Fibroblast of peridontal ligament (primary cell): ENCODE results near the gene CAMTA1.
A peak's percentile ranks its signal among the peaks of the same experiment; 100 is the strongest.

Experiments
- DNase-seq: peaks from one replicate; pipeline ENCODE4 v3.0.0-alpha.2; 2010; ENCODE audit errors: extremely low read depth

The CAMTA1 gene

DNA sequence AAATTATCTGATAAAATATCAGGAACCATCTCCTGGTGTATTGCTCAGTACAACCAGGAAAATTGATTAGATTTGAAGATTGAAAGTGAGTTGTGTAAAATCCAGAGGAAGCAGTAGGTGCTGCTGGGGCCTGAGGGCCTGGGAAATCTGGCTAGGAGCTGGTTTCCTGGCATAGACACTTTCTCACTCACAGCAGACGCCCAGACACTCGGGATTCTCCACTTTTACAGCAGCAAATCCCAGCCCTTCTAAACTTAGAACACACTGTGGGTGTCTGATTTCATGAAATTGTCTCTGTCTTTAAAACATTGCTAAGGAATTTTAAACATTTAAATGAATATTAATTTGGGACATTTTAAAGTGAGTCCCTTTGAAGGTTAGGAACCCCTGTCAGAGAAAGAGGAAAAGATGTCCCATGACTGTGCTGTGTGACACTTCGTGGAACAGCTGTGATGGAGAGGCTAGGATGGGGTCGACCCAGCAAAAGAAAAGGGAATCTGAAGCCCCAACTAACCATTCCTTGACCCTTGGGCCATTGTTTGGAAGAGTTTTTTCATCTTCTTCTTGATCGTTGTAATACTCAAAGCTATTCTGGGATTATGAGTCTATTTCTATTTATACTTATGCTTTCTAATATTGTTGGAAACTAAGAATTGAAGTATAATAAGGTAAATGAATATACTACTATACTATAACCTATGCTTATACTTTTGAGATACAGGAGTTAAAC, 936.9 kb downstream of the CAMTA1 start:
- DNase-seq = no peak

DNA sequence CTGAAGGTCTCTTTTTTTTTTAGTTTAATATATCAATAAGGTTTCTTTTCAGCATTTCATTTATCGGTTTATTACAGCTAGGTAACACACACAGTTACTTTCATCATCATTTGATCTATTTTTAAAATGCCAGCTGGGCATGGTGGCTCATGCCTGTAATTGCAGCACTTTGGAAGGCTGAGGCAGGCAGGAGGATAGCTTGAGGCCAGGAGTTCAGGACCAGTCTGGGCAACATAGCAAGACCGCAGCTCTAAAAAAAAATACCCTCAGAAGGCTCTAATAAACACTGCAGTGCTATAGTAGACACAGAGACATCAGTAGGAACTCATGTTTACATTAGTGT, 937.4 kb downstream of the CAMTA1 start:
- DNase-seq = no peak

DNA sequence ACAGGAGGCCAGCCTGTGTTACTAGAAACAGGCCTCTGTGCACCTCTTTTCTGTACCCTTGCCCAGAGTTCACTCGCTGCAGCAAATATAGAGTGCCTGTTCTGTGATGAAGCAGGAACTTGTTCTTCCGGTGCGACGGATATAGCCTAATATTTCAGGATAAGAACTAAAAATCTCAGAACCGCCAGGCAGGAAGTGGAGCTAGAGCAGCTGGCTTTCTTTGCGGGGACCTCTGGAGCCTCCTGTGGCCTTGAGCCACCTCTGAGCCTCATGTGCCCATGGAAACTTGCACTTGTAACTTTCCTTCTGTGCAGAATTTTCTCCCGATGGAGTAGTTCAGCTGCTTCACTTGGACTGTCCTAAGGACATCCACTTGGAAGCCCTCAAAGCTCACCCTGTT, 941.4 kb downstream of the CAMTA1 start:
- no peak for DNase-seq

DNA sequence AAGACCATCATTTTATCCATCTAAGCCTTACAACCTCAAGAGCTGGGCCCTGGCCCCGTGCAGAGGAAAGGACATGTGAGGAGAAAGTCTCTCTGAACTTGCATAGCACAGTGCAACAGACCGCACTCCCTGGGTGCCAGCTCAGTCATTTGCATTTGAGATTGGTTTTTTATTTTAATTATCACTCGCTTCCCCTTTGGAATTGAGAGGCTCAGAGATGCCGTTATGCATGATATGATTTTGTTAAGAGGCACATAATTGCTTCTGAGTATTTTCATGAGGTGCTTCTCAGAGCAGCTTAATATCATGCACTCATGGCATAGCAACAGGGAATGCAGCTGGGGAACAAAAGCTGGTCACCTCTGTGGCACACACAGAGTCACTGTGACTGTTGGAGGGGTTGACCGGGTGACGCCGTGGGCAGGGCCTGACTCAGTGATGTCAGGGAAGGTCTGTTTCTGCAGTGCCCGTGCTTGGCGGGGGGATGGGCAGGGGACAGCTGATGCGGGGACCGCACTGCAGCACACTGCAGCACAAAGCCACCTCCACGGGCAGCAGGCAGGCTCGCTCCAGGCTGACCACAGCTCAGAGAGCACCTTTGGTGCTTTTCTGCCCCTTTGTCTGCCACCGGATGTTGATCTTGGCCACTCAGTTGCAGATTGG, 942.7 kb downstream of the CAMTA1 start:
- DNase-seq = no peak

DNA sequence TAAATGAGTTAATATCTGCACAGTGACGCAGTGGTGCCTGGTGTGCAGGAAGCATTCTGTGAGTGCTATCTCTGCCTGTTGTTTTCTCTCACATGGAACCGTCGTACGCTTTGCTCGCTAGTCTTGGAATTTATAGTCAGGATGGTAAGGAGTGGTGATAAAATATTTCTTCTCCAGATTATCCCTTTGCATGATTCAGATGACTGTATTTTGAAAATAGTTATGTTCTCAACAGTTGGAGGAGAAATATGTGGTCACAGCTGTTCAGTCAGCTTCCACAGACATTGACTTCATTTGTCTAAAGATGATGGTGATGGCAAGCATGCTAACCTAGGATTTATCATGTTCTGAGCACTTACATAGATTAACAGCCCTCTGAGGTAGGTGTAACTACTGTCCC, 944.5 kb downstream of the CAMTA1 start:
- no peak for DNase-seq

DNA sequence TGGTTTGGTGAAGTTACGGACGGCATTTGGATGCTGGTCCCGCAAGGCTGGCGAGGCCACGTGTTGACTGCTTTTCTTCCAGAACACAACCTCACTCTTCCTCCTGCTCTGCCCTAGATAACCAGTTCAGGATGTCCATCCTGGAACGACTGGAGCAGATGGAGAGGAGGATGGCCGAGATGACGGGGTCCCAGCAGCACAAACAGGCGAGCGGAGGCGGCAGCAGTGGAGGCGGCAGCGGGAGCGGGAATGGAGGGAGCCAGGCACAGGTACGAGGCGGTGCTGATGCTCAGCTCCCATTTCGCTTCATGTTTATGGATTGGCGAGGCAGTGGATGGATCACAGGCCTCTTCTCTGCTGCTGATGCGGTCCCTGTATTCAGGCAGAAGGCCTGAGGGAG, 947.1 kb downstream of the CAMTA1 start:
- DNase-seq = no peak

DNA sequence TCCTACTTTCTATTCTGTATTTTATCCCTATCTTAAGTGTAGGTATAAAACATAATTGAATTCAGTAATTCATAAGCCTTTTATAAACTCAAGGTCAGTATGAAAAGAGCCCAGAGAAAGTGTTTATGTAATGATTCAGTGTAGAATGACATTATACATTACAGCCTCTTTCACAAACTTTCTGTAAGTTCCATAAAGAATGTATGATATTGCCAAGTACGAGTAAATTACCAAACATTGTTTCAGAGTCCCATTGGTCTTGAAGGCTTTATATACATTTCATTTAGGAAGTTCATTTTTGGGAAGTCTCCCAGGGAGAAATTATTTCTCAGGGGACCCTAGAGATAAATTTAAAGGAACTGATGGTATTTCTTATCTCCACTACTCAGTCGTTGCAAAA, 948.0 kb downstream of the CAMTA1 start:
- DNase-seq = no peak

DNA sequence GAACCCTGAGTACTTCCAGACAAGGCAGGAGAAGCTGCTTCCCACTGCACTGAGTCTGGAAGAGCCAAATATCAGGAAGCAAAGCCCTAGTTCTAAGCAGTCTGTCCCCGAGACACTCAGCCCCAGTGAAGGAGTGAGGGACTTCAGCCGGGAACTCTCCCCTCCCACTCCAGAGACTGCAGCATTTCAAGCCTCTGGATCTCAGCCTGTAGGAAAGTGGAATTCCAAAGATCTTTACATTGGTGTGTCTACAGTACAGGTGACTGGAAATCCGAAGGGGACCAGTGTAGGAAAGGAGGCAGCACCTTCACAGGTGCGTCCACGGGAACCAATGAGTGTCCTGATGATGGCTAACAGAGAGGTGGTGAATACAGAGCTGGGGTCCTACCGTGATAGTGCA, 952.8 kb downstream of the CAMTA1 start:
- DNase-seq = no peak

DNA sequence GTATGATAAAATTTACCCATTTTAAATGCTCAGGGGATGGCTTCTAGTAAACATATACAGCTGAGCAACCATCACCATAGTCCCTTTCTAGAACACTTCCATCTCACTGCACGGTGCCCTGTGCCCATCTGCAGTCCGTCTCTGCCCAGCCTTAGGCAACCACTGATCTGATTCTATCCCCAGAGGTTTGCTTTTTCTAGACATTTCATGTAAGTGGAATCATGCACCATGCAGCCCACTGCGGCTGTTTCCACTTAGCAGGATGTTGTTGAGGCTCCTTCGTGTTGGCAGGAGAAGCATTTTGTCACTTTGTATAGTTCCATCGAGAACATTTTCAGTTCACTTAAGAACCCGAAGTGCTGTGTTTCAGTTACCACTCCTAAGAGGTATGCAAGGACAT, 958.1 kb downstream of the CAMTA1 start:
- DNase-seq = peak; percentile 26

DNA sequence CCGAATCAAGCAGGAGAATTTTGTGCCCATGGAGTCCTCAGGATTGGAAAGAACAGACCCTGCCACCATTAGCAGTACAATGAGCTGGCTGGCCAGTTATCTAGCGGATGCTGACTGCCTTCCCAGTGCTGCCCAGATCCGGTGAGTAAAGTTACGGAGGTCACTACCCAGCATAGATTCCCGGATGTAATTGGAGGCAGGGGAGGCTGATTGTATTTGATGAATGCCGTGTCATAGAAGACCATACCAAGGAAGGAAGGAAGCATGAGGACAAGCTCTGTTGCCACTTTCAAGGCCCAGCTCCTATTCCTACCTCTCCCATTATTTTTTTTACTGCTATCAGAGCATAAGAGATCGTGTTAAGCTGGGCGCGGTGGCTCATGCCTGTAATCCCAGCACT, 959.6 kb downstream of the CAMTA1 start:
- no peak for DNase-seq

DNA sequence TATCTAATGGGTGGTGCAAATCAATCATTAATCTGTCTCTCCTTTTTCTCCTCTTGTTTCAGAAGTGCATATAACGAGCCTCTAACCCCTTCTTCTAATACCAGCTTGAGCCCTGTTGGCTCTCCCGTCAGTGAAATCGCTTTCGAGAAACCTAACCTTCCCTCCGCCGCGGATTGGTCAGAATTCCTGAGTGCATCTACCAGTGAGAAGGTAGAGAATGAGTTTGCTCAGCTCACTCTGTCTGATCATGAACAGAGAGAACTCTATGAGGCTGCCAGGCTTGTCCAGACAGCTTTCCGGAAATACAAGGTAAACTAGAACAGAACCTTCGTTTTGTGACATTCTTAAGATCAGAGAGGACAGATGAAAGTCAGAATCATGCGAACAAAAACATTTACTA, 960.5 kb downstream of the CAMTA1 start:
- no peak for DNase-seq

DNA sequence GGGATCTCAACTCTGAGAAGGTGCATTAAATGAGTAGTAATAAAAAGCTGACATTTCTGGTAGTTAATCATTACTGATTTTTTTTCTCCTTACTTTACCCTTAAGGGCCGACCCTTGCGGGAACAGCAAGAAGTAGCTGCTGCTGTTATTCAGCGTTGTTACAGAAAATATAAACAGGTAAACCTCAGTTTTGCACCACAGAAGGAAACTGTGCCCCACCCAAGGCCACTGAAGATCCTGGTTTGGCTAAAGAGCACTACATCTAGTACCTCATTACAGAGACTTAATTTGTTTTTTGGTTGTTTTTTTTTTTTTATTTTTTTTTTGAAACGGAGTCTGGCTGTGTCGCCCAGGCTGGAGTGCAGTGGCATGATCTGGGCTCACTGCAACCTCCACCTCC, 962.4 kb downstream of the CAMTA1 start:
- DNase-seq = no peak

DNA sequence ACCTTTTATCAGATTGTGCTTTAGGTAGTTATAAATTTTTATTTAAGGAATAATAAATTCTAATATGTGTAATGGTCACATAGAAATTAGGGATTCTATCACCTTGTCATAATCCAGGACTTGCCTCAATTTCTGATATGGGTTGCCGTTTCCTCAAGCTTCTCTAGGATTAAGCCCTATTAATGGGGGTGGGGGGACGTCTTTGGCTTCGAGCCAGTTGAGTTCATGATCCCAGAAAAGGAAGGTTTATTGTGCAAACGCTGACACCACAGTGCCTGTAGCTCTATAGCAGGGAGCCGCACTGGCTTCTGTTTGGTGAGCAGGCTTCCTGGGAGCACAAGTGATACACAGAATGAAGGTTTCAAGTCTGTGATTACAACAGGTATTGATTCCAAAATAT, 963.9 kb downstream of the CAMTA1 start:
- DNase-seq = no peak

DNA sequence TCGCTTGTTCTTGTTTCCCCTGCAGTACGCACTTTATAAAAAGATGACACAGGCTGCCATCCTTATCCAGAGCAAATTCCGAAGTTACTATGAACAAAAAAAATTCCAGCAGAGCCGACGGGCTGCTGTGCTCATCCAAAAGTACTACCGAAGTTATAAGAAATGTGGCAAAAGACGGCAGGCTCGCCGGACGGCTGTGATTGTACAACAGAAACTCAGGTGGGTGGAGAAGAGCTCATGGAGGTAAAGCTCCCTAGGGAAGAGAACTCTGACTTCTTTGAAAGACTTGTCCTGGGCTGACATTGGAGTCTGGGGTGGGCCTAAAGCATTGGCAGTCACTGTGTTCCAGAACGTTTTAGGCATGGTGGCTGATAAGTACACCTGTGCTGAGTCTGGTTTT, 965.9 kb downstream of the CAMTA1 start:
- no peak for DNase-seq

DNA sequence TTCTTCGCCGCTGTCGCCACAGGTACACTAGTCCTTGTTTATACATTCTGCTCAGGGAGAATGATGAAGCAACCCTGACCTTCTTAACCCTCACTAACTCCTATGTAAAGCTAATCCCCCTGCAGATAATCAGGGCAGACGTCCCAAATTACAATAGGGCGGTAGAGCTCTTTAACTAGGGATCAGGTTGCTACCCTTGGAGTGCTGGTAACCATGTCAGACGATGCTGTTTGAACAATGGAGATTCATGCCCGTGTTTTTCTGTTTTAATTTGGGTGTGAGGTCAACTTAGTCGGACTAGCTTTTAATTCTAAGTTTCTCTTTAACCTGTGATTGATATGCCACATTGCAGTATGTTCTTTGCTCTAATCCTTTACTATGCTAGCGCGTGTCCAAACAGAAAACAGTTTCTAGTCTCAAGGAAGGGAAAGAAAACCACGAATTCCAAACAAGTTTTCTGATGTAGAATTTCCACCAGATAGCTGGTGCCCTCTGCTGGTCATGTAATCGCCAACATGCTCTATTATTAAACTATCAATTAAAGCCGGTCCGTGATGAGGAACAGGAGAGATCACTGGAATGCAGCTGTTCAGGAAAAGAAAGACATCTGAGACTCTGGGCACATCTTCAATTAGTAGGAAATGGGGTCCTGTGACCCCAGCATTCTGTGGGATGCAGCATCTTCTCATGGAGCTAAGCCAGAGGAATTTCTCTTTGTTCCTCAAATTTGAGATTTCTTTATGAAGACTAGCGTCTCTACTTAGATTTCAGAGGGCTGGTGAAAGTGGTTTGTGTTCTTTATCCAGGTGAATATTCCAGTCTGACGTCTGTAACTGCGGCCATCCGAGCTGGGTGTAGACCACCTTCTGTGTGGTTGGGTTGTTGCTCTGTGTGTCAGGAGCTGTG, 967.5 kb downstream of the CAMTA1 start:
- peak; percentile 85 for DNase-seq

DNA sequence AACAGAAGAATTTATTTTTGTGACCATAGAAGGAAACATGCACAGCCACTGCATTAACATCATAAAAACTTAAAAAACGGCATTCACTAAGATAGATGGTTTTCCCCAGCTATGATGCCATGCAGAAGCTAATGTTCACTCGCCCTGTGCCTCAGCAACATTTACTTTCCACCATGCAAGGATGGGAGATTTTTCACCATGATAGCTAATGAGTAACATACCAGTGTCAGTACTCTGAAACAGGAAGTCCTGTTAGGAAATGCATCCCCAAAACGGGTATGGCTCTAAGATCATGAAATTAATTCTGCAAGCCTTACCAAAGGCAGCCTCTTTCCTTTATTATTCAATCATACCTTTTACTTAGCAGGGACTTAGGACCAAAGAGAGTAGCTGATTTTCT, 968.4 kb downstream of the CAMTA1 start:
- DNase-seq = no peak

DNA sequence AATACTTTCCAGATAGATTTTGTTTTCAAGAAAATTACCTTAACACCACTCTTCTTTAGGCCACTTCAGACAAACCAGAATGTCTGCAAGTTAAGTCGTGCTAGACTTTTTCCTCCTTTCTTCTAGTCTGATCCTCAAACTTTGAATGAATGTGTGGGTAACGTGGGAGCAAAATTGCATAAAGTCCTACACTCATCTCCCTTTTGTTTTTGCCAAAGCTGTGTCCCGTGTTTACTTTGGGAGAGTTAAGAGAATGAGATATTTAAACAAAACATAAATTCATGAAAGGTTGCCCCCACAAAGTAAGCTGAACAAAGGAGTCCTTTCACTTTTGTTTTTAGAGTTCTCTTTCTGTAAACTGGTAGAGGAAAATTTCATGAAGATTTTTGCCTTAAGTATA, 969.0 kb downstream of the CAMTA1 start:
- DNase-seq = peak; percentile 19

DNA sequence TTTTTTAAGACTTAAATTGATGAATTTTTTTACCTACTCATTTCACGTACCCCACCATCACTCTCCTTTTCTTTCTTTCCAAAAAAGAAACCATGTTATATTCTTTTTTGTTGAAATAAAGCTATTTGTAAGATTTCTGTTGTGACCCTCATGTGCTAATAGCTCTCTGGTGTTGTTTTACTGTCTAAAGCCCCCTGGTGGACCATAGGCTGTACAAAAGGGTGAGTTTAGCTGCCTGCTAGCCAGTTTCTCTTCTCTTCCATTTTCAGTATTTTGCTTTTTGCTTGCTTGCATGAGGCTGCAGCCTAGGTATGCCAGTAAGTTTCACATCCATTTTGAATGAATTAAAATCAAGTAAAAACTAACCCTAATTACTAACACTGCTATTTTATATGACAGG, 970.2 kb downstream of the CAMTA1 start:
- DNase-seq = peak; percentile 55

DNA sequence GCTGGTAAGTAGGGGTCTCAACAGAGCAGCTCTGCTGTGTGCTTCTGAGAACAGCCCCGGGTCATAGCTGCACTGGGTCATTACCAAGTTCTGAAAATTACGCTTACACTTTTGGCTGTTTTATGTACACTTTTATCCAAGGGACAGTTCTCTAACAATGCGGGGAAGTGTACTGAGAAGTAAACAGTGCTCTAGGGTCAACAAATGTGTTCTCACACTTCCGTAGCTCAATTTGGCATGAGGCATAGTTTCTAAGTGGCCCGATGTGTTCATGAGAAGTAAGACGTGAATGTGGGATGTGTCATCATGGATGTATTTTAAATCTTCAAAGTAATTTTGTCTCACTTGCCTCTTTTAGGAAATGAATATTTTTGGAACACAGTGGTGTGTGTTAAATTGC, 975.0 kb downstream of the CAMTA1 start:
- peak; percentile 25 for DNase-seq

DNA sequence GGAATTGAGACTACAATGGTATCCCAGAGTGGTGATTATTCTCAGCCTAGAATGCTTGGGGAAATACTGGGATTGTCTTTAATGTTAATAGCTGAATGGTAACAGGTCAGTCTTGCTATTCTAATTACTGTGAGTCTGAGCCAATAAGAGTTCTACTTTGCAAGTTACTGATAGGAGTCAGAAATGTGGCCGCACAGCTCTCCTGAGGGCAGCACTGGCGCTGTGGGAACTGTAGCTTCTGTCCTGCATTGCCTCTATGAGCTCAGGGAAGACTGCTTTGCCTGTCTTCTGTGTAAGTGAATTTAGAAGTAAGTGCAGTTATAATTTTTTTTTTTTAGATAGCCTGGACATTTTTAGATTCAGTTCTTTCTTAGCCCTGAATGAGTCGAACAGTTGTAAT, 975.8 kb downstream of the CAMTA1 start:
- DNase-seq = no peak

DNA sequence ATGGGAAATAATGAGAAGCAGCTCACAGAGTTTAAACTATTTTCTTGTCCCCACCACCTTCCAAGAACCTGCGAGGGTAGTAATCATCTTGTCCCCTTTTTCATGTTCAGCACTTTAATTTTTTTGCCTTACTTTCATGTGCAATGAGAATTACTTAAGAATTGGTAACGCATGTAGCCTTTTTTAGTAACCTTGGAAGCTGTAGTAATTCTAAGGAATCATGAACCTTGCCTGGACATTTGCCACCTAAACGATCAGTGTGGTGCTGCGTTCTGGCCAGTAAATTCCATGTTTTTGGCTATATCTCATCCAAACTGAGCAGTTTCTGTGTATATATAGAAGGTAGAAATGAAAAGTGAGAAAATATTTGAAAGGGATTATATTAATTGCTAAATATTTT, 981.9 kb downstream of the CAMTA1 start:
- DNase-seq = no peak

DNA sequence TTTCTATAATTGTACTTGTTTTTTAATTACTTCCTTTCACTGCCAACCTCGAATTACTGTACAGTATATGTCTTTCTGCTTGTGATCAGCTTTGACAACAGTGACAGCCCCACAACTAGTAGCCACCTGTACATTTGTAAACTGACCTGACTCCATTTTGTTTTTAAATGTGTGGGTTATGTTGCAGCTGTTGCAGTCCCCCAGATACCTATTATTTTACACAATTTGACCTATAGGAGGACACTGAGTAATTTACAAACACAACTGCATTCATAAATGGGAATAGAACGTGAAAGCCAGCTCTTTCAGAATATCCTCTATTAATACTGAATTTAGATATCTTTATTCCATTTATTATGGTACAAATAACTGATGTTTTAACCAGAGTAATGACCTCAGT, 983.3 kb downstream of the CAMTA1 start:
- no peak for DNase-seq
